ENCODE data around the gene OSTN.

The OSTN gene, protein sequence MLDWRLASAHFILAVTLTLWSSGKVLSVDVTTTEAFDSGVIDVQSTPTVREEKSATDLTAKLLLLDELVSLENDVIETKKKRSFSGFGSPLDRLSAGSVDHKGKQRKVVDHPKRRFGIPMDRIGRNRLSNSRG

DNA sequence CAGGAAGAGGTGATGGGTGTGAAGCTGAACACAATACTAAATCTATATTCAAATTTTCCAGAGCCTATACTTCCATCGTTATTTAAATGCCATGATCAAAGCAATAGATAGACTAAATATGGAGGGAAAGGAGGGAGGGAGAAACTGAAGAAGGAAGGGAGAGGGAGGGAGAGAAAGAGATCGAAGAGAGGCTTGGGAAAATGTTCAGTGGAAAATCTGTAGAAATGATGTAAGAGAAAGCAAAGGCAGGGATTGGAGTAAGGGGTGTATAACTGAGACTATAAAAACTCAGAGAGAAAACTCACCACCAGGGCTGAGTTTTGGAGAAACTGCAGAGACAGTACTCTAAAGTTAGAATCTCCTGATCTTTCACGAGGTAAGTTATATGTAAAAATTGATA lies at the start of gene OSTN:
TSS of gene OSTN (plus strand) at position 310 of the 400 bp plus-strand sequence. CDS start 13,292 bp downstream, outside the sequence.
- Histone ChIP-seq H4K20me1 (ENCODE audit: insufficient read depth, low read length) (no peaks in the 10 kb centered on the region), H3K9me3 (ENCODE audit: insufficient read depth, low read length, severe bottlenecking) (no peaks in the 10 kb centered on the region), H3K27ac (ENCODE audit: low read length) (no peak within 1 kb of the TSS), H3K4me3 (ENCODE audit: low read depth in 1 of 2, low read length in 2 of 2) (no peak within 1 kb of the TSS), H3K27me3 (ENCODE audit: insufficient read depth, low read length, poor library complexity) (no peaks in the 10 kb centered on the region), H2AFZ (ENCODE audit: low read depth, low read length) (no peak within 1 kb of the TSS), H3K4me1 (ENCODE audit: insufficient read depth, low read length) (no peaks in the 10 kb centered on the region), H3K4me2 (ENCODE audit: insufficient read depth, low read length) (no peak within 1 kb of the TSS), H3K9ac (ENCODE audit: low read depth, low read length) (no peak within 1 kb of the TSS), H3K79me2 (ENCODE audit: insufficient read depth, low read length) (no peaks in the 10 kb centered on the region), H3K36me3 (ENCODE audit: insufficient read depth, low read length) (no peaks in the 10 kb centered on the region)
- no peak for DNase-seq
- ATAC-seq (ENCODE audit: insufficient read depth, low read depth): no peak
- TF ChIP-seq, protein P1, sequence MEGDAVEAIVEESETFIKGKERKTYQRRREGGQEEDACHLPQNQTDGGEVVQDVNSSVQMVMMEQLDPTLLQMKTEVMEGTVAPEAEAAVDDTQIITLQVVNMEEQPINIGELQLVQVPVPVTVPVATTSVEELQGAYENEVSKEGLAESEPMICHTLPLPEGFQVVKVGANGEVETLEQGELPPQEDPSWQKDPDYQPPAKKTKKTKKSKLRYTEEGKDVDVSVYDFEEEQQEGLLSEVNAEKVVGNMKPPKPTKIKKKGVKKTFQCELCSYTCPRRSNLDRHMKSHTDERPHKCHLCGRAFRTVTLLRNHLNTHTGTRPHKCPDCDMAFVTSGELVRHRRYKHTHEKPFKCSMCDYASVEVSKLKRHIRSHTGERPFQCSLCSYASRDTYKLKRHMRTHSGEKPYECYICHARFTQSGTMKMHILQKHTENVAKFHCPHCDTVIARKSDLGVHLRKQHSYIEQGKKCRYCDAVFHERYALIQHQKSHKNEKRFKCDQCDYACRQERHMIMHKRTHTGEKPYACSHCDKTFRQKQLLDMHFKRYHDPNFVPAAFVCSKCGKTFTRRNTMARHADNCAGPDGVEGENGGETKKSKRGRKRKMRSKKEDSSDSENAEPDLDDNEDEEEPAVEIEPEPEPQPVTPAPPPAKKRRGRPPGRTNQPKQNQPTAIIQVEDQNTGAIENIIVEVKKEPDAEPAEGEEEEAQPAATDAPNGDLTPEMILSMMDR (IDR thresholded peaks at IDR 0.05; ENCODE audit: borderline replicate concordance, extremely low read depth, low read length, poor library complexity, severe bottlenecking): no peak

DNA sequence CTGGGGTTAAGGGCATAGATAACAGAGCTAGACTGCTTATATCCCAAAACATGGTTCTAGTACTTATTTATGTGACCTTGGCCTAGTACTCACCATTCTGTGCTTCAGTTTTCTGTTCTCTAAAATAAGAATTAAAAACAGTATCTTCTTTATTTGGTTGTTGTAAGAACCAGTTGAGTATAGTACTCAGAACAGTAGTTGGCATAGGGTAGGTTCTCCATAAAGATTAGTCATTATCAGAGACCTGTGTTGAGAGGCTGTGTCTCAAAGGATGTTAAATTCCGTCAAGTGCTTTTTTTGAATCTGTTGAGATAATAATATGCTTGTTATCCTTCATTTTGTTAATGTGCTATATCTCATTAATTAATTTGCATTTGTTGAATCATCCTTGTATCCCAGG lies 47.4 kb upstream of the OSTN start:
- Histone ChIP-seq H3K36me3 (ENCODE audit: insufficient read depth, low read length) (no peaks in the 10 kb centered on the region), H3K4me3 (ENCODE audit: low read depth in 1 of 2, low read length in 2 of 2) (no peak overlapping the region), H3K9ac (ENCODE audit: low read depth, low read length) (no peak overlapping the region), H3K4me2 (ENCODE audit: insufficient read depth, low read length) (no peak overlapping the region), H4K20me1 (ENCODE audit: insufficient read depth, low read length) (no peaks in the 10 kb centered on the region), H3K27me3 (ENCODE audit: insufficient read depth, low read length, poor library complexity) (no peaks in the 10 kb centered on the region), H3K9me3 (ENCODE audit: insufficient read depth, low read length, severe bottlenecking) (no peaks in the 10 kb centered on the region), H3K27ac (ENCODE audit: low read length) (no peak overlapping the region), H2AFZ (ENCODE audit: low read depth, low read length) (no peak overlapping the region), H3K79me2 (ENCODE audit: insufficient read depth, low read length) (no peaks in the 10 kb centered on the region), H3K4me1 (ENCODE audit: insufficient read depth, low read length) (no peaks in the 10 kb centered on the region)
- no peak for TF ChIP-seq EZH2 (IDR thresholded peaks at IDR 0.05; ENCODE audit: borderline replicate concordance, low read depth, low read length, severe bottlenecking)
- TF ChIP-seq, protein P1 (IDR thresholded peaks at IDR 0.05; ENCODE audit: borderline replicate concordance, extremely low read depth, low read length, poor library complexity, severe bottlenecking): no peak
- no peak for DNase-seq
- no peak for ATAC-seq (ENCODE audit: insufficient read depth, low read depth)

DNA sequence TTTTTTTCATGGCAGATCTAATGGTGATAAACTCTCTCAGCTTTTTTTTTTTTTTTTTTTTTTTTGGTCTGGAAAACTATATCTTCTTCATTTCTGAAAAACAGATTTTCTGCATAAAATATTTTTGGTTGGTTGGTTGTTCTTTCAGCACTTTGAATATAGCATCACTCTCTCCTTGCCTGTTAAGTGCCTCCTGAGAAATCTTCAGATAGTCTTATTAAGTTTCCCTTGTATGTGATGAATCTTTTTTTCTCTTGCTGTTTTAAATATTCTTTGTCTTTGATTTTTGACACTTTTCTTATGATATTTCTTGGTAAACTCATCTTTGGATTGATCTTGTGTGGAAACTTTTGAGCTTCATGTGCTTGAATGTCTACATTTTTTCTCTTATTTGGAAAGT lies 44.2 kb upstream of the OSTN start:
- H3K9me3 ChIP-seq (ENCODE audit: insufficient read depth, low read length, severe bottlenecking): no peaks in the 10 kb centered on the region
- no peak overlapping the region for H3K4me2 ChIP-seq (ENCODE audit: insufficient read depth, low read length)
- no peaks in the 10 kb centered on the region for H4K20me1 ChIP-seq (ENCODE audit: insufficient read depth, low read length)
- no peak overlapping the region for H3K27ac ChIP-seq (ENCODE audit: low read length)
- DNase-seq (no peak), ATAC-seq (ENCODE audit: insufficient read depth, low read depth) (no peak)
- H3K4me3 ChIP-seq (ENCODE audit: low read depth in 1 of 2, low read length in 2 of 2): no peak overlapping the region
- H3K27me3 ChIP-seq (ENCODE audit: insufficient read depth, low read length, poor library complexity): no peaks in the 10 kb centered on the region
- no peak for TF ChIP-seq EZH2 (IDR thresholded peaks at IDR 0.05; ENCODE audit: borderline replicate concordance, low read depth, low read length, severe bottlenecking)
- TF ChIP-seq, protein P1 (IDR thresholded peaks at IDR 0.05; ENCODE audit: borderline replicate concordance, extremely low read depth, low read length, poor library complexity, severe bottlenecking): no peak
- no peaks in the 10 kb centered on the region for H3K4me1 ChIP-seq (ENCODE audit: insufficient read depth, low read length)
- no peaks in the 10 kb centered on the region for H3K79me2 ChIP-seq (ENCODE audit: insufficient read depth, low read length)
- H3K9ac ChIP-seq (ENCODE audit: low read depth, low read length): no peak overlapping the region
- no peak overlapping the region for H2AFZ ChIP-seq (ENCODE audit: low read depth, low read length)
- H3K36me3 ChIP-seq (ENCODE audit: insufficient read depth, low read length): no peaks in the 10 kb centered on the region

DNA sequence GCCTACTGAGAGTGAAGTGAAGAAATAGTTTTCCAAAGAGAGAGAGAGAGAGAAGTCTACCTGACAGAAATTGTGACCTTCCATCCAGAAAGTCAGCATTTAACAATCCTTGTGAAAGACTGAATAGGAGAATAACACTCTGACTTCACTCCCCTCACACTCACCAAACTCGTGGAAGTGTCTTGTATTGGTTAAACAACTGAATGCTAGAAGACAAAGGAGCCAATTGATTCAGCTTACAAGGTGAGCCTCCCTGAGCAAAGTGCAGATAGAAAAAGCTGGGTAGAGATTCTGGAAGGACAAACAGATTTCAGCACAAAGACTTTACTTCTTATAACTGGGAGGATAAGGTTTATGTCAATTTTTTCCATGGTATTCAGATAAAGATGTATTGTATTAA lies 40.8 kb upstream of the OSTN start:
- ATAC-seq (ENCODE audit: insufficient read depth, low read depth) (no peak), DNase-seq (no peak)
- H3K9me3 ChIP-seq (ENCODE audit: insufficient read depth, low read length, severe bottlenecking): no peaks in the 10 kb centered on the region
- no peaks in the 10 kb centered on the region for H3K79me2 ChIP-seq (ENCODE audit: insufficient read depth, low read length)
- H4K20me1 ChIP-seq (ENCODE audit: insufficient read depth, low read length): no peaks in the 10 kb centered on the region
- H3K4me1 ChIP-seq (ENCODE audit: insufficient read depth, low read length): no peaks in the 10 kb centered on the region
- no peak overlapping the region for H2AFZ ChIP-seq (ENCODE audit: low read depth, low read length)
- no peak for TF ChIP-seq EZH2 (IDR thresholded peaks at IDR 0.05; ENCODE audit: borderline replicate concordance, low read depth, low read length, severe bottlenecking)
- TF ChIP-seq, protein P1 (IDR thresholded peaks at IDR 0.05; ENCODE audit: borderline replicate concordance, extremely low read depth, low read length, poor library complexity, severe bottlenecking): no peak
- no peak overlapping the region for H3K4me3 ChIP-seq (ENCODE audit: low read depth in 1 of 2, low read length in 2 of 2)
- H3K27me3 ChIP-seq (ENCODE audit: insufficient read depth, low read length, poor library complexity): no peaks in the 10 kb centered on the region
- no peaks in the 10 kb centered on the region for H3K36me3 ChIP-seq (ENCODE audit: insufficient read depth, low read length)
- no peak overlapping the region for H3K9ac ChIP-seq (ENCODE audit: low read depth, low read length)
- H3K4me2 ChIP-seq (ENCODE audit: insufficient read depth, low read length): no peak overlapping the region
- no peak overlapping the region for H3K27ac ChIP-seq (ENCODE audit: low read length)
